D341Med (cell line): ENCODE results near the gene MAEA.
A peak's percentile ranks its signal among the peaks of the same experiment; 100 is the strongest.
"Not testable (repeated sequence)": the region's sequence is repeated elsewhere in the genome, so short reads cannot be mapped to it uniquely, and the experiment has no call there.

ENCODE experiments used
- DNase-seq: peaks from one replicate; pipeline ENCODE4 v3.0.0; 2012; ENCODE audit warnings: low spot score

MAEA gene

DNA sequence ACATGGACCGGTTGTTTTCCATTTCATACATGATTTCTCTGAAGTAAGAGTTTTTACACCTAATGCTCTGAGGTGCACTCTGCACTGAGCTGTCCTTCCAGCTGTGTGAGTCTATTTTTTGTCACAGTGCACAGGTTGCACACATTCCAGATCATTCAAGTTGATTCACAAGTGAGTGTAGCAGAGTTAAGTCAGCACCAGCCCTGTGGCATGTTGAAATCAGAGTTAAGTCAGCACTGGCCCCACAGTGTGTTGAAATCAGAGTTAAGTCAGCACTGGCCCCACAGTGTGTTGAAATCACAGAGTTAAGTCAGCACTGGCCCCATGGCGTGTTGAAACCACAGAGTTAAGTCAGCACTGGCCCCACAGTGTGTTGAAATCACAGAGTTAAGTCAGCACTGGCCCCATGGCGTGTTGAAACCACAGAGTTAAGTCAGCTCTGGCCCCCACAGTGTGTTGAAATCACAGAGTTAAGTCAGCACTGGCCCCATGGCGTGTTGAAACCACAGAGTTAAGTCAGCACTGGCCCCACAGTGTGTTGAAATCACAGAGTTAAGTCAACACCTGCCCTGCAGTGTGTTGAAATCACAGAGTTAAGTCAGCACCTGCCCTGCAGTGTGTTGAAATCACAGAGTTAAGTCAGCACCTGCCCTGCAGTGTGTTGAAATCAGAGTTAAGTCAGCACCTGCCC is 45.6 kb downstream of the MAEA start:
- DNase-seq = not testable (repeated sequence)

DNA sequence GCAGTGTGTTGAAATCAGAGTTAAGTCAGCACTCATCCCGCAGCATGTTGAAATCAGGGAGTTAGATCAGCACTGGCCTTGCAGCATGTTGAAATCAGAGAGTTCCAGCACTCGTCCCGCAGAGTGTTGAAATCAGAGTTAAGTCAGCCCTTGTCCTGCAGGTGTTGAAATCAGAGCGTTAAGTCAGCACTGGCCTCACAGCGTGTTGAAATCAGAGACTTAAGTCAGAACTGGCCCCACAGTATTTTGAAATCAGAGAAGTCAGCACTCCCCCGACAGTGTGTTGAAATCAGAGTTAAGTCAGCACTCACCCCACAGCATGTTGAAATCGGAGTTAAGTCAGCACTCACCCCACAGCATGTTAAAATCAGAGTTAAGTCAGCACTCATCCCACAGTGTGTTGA is 46.4 kb downstream of the MAEA start:
- DNase-seq = no peak

DNA sequence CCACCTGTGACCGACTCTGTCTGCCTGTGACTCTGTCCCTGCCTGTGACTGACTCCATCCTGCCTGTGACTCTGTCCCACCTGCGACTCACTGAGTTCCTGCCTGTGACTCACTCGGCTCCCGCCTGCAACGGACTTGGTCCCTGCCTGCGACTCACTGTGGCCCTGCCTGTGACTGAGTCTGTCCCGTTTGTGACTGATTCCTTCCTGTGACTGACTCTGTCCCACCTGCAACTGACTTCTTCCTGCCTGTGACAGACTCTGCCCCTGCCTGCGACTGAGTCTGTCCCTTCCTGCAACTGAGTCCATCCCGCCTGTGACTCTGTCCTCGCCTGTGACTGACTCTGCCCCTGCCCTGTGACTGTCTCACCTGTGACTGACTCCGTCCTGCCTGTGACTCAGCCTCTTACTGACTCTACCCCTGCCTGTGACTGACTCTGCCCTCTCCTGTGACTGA is 47.7 kb downstream of the MAEA start:
- no peak for DNase-seq

DNA sequence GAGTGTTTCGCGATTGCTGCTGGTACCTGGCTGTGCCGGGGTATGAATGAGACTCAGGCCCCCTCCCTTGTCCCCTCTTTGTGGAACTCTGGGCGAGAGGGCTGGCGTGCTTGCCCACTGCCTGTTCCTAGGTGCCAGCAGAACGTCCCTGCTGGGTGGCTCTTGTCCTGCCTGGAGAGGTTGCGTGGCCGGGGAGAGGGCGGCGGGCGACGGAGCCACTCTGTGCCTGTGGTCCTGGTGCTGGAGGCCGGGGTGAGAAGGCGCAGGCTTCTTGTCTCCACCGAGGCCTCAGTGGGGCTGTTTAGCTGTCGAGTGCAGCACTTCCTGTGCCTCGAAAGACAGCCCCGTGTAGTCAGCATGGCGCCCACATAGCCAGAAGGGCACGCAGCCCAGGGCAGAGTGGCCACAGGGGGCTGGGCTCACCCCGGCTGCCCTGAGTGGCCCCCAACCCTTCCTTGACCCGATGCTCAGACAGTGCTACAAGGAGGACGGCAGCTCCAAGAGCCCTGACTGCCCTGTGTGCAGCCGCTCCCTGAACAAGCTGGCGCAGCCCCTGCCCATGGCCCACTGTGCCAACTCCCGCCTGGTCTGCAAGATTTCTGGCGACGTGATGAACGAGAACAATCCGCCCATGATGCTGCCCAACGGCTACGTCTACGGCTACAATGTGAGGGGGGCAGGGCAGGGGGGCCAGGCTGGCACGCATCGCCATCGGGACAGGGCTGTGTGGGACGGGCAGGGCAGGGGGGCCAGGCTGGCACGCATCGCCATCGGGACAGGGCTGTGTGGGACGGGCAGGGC is 48.5 kb downstream of the MAEA start:
- DNase-seq = no peak

DNA sequence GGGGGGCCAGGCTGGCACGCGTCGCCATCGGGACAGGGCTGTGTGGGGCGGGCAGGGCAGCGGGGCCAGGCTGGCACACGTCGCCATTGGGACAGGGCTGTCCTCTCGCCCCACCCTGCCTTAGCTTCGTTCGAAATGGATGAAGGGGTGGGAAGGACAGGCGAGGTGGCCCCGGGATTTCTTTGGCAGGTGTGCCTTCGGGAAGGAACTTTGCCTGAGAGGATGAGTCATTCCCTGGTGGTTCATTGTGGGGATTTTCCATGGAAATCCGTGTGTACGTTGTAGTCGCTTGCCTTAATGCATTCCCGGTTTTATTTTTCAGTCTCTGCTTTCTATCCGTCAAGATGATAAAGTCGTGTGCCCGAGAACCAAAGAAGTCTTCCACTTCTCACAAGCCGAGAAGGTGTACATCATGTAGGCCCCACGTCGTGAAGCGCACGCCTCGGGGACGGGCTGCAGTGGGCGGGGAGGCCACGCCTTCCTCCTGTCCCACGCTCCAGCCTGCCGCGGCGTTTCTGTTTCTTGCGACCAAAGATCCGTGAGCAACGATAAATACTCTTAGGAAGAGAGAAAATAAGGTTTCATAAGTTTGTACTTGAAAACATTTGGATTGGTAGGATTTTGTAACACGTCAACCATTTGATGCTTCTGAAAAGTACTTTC is 49.2 kb downstream of the MAEA start:
- DNase-seq = no peak

DNA sequence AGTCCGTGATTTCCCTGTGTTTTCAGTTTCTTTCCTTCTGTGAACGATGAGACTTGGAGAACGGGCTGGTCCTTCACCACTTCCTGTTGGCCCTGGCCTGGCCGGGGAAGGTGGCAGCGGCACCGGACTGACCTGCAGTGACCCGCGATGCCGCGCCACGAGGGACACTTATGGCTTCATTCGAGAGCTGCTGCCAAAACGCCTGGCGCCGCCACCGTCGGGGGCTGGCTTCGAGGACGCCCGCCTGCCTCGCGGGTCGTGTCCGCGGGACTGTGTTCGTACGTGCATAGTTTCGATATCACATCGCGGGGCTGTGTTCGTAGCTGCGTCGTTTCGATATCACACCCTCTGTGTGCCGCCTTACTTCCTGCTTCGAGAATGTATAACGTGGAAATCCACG is 49.8 kb downstream of the MAEA start:
- no peak for DNase-seq

DNA sequence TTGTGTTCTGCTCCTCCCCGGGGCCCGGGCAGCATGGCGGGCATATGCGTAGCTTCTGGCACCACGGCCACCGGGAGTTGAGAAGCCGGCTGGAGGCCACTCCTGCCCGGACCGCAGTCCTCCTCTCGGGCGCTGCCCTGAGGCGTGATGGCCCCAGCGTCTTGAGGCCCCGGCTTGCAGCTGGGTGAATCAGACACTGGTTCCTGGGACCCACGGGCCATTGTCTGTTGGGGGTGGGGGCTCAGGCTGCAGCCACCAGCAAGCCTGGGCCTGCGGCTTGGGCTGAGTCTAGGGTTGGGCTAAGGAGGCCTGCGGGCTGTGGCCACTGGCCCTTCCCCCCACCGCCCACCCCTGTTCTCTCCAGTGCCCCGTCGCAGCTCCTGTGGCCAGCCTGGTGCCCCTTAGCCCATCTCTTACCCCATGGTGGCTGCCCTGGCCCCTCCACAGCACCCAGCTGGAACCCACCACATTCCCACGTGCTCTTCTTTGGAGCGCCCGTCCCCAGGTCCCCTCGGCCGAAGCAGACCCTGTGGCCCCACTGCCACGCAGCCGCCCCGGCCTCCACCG is 50.6 kb downstream of the MAEA start:
- DNase-seq = no peak

DNA sequence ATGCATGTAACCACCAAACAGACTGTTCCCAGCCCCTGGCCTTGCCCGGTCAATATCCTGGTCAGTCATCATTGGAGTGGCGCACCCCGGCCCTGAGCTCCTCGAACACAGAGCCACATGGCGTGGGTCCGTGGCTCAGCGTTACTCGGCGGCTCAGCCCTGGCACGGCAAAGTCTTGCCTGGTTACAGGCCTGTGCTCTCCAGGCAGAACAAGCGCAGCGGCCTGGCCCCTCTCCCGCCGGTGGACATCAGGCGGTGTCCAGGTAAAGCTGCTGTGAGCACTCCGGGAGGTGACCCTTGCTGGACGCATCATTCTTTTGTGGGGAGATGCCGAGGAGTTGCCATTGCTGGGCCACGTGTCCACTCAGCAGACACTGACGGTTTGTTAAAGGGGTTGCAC is 51.2 kb downstream of the MAEA start:
- DNase-seq = no peak

DNA sequence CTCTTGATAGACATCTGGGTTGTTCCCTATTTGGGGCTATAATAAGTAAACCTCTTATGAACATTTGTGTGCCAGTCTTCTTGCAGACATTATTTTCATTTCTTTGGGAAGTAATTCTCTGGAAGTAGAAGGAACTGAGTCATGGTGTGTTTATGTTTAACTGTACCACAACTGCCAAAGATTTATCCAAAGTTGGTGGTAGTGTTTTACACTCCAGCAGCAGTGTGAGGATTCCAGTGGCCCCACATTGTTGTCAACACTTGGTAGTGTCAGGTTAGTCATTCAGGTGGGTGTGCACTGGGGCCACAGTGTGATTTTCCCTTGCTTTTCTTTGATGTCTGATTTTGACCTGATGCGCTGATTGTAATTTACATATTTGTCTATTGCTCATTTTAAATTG is 52.3 kb downstream of the MAEA start:
- DNase-seq = no peak

DNA sequence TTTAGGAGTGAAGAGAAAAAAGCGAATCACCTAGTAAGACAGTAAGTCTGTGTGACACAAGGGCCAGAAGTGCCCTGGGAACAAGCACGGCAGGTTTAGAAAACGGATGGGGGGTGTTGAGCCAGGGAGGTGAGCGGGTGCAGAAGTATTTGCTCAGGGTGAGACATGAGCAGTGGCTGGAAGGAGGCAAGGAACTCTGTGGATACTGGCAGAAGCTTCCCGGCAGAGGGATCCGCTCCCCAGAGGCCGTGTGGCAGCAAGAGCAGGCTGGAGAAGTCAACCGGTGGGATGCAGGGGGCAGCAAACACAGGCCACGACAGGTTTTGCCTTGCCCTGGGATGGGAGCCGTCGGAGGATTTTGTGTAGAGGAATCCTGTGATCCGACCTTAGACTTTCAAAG is 55.0 kb downstream of the MAEA start:
- DNase-seq = no peak

DNA sequence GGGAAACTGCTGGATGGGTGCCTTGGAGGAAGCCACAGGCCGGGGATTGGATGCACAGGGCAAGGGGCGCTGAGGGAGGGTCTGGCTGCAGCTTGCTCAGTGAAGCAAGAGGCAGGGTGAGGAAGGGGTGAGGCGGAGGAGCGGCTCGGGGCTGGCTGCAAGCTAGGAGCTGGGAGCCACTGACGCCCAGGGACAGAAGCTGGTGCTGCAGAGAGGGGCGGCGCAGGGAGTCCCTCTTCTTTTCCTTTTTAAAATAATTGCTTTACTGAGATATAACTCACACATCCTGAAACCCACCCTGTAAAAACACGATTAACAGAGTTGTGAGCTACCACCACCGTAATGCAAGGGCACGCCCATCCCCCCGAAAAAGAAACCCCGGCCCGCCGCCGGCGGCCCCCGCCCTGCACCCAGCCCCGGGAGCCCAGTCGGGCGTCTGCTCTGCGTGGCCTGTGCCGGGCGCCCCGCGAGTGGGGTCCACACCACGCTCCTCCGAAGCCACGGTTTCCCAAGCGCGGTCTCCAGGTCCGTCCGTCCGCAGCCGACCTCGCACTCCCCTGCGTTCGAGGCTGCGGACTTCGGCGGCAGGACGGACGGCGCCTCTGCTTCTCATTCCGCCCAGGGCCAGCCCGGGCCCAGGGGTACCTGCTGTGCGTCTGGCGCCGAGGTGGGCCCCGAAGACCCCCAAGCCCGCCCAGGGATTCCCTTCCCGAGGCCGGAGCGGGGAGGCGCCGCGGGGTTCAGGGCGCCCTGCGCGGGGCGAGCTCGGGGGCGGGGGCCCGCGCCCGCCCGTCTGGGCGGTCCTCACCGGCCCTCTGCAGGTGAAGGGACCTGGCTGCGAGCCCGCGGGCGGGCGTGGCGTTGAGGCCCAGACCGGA is 56.5 kb downstream of the MAEA start:
- DNase-seq = peak; percentile 85

DNA sequence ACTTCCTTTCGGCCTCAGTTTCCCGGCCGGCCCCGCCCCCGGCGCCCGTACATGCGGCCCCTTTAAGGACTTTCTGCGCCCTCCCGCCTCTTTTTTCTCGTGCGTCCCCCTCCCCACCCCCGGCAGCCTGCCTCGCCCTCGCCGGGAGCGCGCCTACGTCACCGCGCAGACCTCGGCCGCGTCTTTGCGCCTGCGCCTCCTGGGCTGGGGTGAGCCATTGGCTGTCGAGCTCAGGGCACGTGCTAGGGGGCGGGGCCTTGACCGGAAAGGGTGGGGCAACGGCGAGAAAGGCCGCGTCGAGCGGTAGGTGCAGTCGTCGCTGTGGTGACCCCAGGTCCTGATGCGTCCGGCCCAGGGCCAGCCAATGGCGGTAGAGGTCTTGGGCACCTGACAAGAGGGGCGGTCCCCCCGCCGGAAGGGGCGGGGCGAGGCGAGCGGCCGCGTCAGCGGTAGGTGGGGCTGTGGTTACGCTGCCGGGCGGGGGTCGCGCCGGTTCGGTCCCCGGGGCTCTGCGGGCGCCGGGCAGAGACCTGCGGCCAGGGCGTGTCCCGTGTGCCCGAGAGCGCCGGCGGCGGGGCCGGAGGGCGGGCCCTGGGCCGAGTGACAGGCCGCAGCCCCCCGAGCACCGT is 57.2 kb downstream of the MAEA start, which contains the start of gene UVSSA:
TSS of gene UVSSA (plus strand) at position 428 of the 629 bp plus-strand sequence. CDS start 884 bp downstream, outside the sequence.
- DNase-seq = peak; percentile 99

DNA sequence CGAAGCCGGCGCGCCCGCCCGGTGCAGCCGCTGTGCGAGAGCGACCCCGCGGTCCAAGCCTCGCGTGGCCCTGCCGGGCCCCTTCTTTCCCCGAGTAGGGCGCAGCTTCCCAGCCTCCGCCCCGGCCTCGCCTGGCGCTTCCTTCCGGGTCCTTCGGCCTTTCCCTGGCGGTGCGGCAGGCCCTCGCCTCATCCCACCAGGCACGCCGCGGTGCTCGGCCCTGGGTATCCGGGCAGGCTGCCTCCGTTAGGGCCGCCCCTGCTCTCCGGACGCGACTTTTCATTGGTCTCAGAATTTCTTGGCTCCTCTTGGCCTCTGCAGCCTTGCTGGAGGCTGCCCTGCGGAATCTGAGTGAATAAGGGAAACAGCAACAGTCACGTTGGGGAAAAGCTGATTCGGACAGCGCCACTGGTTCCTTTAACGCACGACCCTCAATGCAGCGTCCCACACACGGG is 57.7 kb downstream of the MAEA start:
- DNase-seq = peak; percentile 85

DNA sequence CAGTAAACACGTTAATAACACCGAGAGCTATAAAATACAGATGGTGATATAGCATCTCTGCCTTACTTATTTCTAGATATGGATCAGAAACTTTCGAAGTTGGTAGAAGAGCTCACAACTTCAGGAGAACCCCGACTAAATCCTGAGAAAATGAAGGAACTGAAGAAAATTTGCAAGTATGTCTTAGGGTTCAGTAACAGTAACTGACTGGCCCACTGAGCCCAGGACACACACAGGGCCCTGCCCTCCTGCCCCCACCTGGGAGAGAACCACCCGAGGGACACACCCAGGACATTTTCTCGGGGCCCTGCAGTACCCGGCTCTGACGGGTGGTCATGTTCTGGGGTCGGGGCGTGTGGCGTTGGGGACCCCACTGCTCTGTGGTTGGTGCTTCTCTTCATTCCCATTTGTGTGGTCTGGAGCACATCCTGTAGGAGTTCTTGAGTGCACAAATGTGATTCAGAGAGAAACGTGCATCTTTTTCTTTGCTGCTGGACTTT is 58.4 kb downstream of the MAEA start:
- no peak for DNase-seq

DNA sequence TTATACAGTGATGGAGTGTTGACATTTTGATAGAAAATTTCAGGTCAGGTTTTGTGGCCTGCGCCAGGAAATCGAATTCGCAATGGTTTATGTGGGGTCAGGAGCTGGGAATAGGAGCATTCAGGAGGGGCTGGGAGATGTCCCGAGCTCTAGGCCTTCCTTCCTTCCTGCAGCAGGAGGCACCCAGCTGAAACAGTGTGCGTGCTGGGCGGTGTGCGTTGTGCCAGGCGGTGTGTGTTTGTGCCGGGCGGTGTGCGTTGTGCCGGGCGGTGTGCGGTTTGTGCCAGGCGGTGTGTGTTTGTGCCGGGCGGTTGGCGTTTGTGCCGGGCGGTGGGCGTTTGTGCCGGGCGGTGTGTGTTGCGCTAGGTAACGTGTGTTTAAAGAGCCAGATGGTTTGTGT is 59.1 kb downstream of the MAEA start:
- no peak for DNase-seq

DNA sequence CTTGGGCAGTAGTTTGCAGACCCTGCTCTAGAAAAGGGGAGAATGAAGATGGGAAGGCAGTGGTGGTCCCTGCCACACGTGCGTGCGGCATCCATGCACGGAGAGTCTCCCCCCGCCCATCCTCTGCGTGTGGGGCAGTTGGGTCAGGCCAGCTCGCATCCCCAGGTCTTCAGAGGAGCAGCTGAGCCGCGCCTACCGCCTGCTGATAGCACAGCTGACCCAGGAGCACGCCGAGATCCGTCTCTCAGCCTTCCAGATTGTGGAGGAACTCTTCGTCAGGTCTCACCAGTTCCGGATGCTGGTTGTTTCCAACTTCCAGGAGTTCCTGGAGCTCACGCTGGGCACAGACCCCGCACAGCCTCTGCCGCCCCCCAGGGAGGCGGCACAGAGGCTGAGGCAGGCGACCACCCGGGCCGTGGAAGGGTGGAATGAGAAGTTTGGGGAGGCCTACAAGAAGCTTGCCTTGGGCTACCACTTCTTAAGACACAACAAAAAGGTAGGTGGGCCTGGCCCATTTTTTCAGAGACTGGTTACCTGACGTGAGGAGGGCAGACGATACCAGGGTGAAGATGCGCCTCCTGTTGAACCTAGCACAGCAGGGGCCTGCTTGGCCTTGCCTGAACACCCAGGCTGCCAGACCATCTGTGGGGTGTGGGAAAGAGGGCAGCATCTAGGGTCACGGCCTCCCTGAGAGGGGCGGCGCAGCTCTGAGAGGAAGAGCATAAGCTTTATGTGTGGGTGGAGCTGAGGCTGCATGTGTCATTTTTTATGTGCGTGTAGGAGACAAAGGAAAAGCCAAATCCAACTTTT is 59.9 kb downstream of the MAEA start:
- no peak for DNase-seq

DNA sequence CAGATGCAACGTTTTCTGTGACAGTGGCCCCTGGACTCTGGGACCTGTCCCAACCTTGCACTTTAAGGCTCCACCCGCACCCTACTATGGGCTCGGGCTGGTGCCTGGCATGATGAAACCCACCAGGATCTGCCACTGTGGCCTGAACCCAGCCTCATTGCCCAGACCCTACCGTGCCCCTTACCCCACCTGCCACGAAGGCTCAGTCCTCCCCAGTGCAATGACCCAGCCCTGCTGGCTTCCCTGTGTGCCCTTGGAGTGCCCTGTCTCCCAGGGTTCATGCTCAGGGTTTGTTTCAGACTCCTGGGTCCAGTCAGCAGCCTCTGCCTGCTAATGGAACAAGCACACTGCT is 60.5 kb downstream of the MAEA start:
- no peak for DNase-seq

DNA sequence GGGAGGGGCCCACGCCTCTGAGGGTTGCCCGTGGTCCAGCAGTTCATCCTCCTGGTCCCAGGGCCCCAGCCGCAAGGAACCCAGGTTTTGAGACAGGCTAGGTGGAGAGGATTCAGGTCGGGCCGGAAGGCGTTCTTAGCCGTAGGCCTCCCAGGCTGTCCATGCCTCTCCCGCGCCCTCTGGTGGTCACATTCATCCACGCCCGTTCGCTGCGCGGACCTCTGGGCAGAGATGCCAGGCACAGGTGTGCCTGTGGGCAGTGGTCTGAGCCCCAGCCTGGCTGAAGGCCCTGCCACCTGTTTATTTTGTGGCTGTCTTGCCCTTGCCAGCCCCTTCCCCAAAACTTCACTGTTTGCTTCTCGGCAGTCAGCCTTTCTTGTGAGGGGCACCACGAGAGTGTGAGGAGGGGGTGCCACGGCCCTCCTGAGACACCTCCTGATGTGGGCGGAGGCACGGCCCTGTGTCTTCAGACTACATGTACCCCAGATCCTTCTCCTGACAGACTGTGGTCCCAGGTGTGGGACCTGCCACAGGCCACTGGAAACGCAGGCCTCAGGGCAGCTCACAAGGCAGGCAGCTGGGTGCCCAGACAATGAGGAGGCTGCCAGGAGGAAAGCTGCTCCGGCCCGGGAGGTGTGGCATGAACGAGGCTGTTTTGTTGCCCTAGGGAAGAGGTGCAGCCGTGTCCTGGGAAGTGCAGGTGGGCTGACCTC is 62.3 kb downstream of the MAEA start:
- DNase-seq = peak; percentile 90

DNA sequence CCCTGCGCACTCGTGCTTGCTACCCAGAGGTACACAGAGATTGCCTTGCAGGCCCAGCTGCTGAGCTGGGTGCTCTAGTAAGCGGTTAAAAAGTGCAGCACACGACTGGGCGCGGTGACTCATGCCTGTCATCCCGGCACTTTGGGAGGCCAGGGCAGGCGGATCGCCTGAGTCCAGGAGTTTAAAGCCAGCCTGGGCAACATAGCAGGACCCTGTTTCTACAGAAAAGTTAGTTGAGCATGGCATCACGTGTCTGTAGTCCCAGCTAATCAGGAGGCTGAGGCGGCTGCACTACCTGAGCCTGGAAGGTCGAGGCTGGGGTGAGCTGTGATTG is 62.8 kb downstream of the MAEA start:
- no peak for DNase-seq
